HCT116 (cell line): ENCODE data around the gene PDE6H. TPM values are rescaled to one million over a fixed set of nuclear protein-coding genes. Genes with fewer than 3 reads are reported as not detected.

ENCODE experiments used
- ATAC-seq: fragments of 200-7000 bp; cut with Tn5 transposase; 2 replicates; pipeline ENCODE4 v1.9.1; 2020; ENCODE audit warnings: mild to moderate bottlenecking, moderate library complexity
- BruUV-seq: library from RNA; stranded (reverse); fragments of 400-500 nt; replicated peaks from 2 replicates; lab custom pipeline; 2021; lab: Mats Ljungman, UMichigan
- CTCF ChIA-PET: fragments of 300-600 bp; sonication (Branson Sonifier 250); formaldehyde crosslinking; loops from one replicate; lab custom pipeline; 2021; ENCODE audit warnings: antibody characterized with exemption; lab: Charles Lee
- POLR2A ChIA-PET: fragments of 300-600, 350-600 bp; sonication (Branson Sonifier 250); formaldehyde crosslinking; loops from one replicate; lab custom pipeline; 2021; ENCODE audit warnings: antibody characterized with exemption; lab: Charles Lee
- RAD21 ChIA-PET, 2 experiments: fragments of 300-600 bp; sonication (Branson Sonifier 250); formaldehyde crosslinking; loops; one replicate each; lab custom pipeline; 2023; ENCODE audit warnings: low total read pairs in 2 of 2; ENCODE audit not compliant: uncharacterized antibody in 2 of 2, unreplicated experiment in 2 of 2, low non-redundant PET in 1 of 2; lab: Charles Lee
- DNase-seq: peaks from one replicate; pipeline ENCODE4 v3.0.0-alpha.2; 2010; ENCODE audit warnings: low read depth, low spot score
- H2AFZ ChIP-seq: fragments of 200-600 bp; shearing (Covaris generic), sonication (generic); 2 replicates; pipeline ENCODE4 v1.6.1; 2017; ENCODE audit warnings: low read depth, mixed run types, mixed read lengths, antibody characterized with exemption, low read length; ENCODE audit not compliant: poor library complexity, severe bottlenecking
- H3K27ac ChIP-seq: 2 replicates; pipeline ENCODE4 v1.5.1; 2012; ENCODE audit warnings: low read depth, low read length
- H3K27me3 ChIP-seq: fragments of 200-600 bp; sonication (generic); 2 replicates; pipeline ENCODE4 v1.6.1; 2016; ENCODE audit warnings: mixed run types, low read length, mixed read lengths; ENCODE audit not compliant: insufficient read depth
- H3K36me3 ChIP-seq, 2 experiments: fragments of 200-500 bp in 1 of 2; fragments of 200-600 bp in 1 of 2; sonication (Bioruptor generic) in 1 of 2; sonication (generic) in 1 of 2; 2 replicates each; pipeline versions ENCODE4 v1.5.1 to v1.6.1; 2014 to 2016; ENCODE audit warnings: low read length in 2 of 2, inconsistent platforms in 1 of 2, mixed read lengths in 1 of 2, mixed run types in 1 of 2; ENCODE audit not compliant: insufficient read depth in 2 of 2, control insufficient read depth in 1 of 2
- H3K4me1 ChIP-seq, 2 experiments: fragments of 200-600 bp in 1 of 2; sonication (generic) in 1 of 2; 2 replicates each; pipeline versions ENCODE4 v1.5.1 to v1.6.1; 2012 to 2017; ENCODE audit warnings: low read length in 2 of 2, inconsistent platforms in 1 of 2, mild to moderate bottlenecking in 1 of 2, mixed read lengths in 1 of 2, mixed run types in 1 of 2, moderate library complexity in 1 of 2; ENCODE audit not compliant: insufficient read depth in 2 of 2, control insufficient read depth in 1 of 2
- H3K4me2 ChIP-seq: fragments of 200-600 bp; sonication (generic); 2 replicates; pipeline ENCODE4 v1.6.1; 2017; ENCODE audit warnings: mixed run types, low read length, mixed read lengths
- H3K4me3 ChIP-seq, 2 experiments: fragments of 200-600 bp in 1 of 2; sonication (generic) in 1 of 2; replicated peaks in 1 of 2; 2 replicates each; pipeline ENCODE4 v1.5.1; 2011 to 2016; ENCODE audit warnings: low read length in 2 of 2, control low read depth in 1 of 2, low read depth in 1 of 2, mild to moderate bottlenecking in 1 of 2, mixed read lengths in 1 of 2, mixed run types in 1 of 2
- H3K79me2 ChIP-seq: fragments of 200-600 bp; sonication (generic); 2 replicates; pipeline ENCODE4 v1.6.1; 2017; ENCODE audit warnings: mild to moderate bottlenecking, mixed run types, low read length, moderate library complexity, mixed read lengths; ENCODE audit not compliant: insufficient read depth
- H3K9ac ChIP-seq: fragments of 200-600 bp; sonication (generic); 2 replicates; pipeline ENCODE4 v1.6.1; 2016; ENCODE audit warnings: low read length, mixed read lengths
- H3K9me2 ChIP-seq: fragments of 200-600 bp; sonication (generic), shearing (Covaris generic); 2 replicates; pipeline ENCODE4 v1.6.1; 2017; ENCODE audit warnings: mixed run types, mild to moderate bottlenecking, moderate library complexity; ENCODE audit not compliant: insufficient read depth
- H3K9me3 ChIP-seq, 2 experiments: fragments of 200-500 bp in 1 of 2; fragments of 200-600 bp in 1 of 2; sonication (Bioruptor generic) in 1 of 2; sonication (generic) in 1 of 2; 2 replicates each; pipeline ENCODE4 v1.6.1; 2014 to 2017; ENCODE audit warnings: low read length in 2 of 2, mixed read lengths in 2 of 2, inconsistent platforms in 1 of 2, low read depth in 1 of 2, mild to moderate bottlenecking in 1 of 2, mixed run types in 1 of 2, moderate library complexity in 1 of 2; ENCODE audit not compliant: control insufficient read depth in 1 of 2, insufficient read depth in 1 of 2
- H4K20me1 ChIP-seq: fragments of 200-600 bp; sonication (generic), shearing (Covaris generic); 2 replicates; pipeline ENCODE4 v1.6.1; 2017; ENCODE audit warnings: mixed run types, mild to moderate bottlenecking, moderate library complexity; ENCODE audit not compliant: insufficient read depth
- ATF3 ChIP-seq: IDR thresholded peaks from 2 replicates; pipeline ENCODE4 v1.6.1; 2012
- CBX3 ChIP-seq: IDR thresholded peaks from 2 replicates; pipeline ENCODE4 v1.6.1; 2012; ENCODE audit warnings: low read depth
- CTCF ChIP-seq, 3 experiments: fragments of 200-600 bp in 1 of 3; sonication (generic) in 1 of 3; IDR thresholded peaks in 2 of 3; conservative IDR thresholded peaks in 1 of 3; 2 replicates each; pipeline ENCODE4 v1.5.1; 2012 to 2017; ENCODE audit warnings: low read depth in 2 of 3, low read length in 2 of 3, antibody characterized with exemption in 1 of 3, borderline replicate concordance in 1 of 3, control low read depth in 1 of 3, mild to moderate bottlenecking in 1 of 3, mixed read lengths in 1 of 3, mixed run types in 1 of 3, moderate library complexity in 1 of 3; ENCODE audit not compliant: insufficient read depth in 1 of 3
- EGR1 ChIP-seq: IDR thresholded peaks from 2 replicates; pipeline ENCODE4 v1.6.1; 2012; ENCODE audit warnings: low read depth
- EZH2 ChIP-seq: fragments of 200-600 bp; sonication (generic); IDR thresholded peaks from 2 replicates; pipeline ENCODE4 v1.6.1; 2017; ENCODE audit warnings: antibody characterized with exemption, mixed run types
- EZH2phosphoT487 ChIP-seq: fragments of 200-600 bp; IDR thresholded peaks from 2 replicates; pipeline ENCODE4 v1.6.1; 2018; ENCODE audit warnings: antibody characterized with exemption, borderline replicate concordance
- FOSL1 ChIP-seq: IDR thresholded peaks from 2 replicates; pipeline ENCODE4 v1.6.1; 2012; ENCODE audit warnings: low read depth
- JUND ChIP-seq: IDR thresholded peaks from 2 replicates; pipeline ENCODE4 v1.6.1; 2012
- POLR2AphosphoS5 ChIP-seq: IDR thresholded peaks from 2 replicates; pipeline ENCODE4 v1.6.1; 2011; ENCODE audit warnings: mild to moderate bottlenecking, low read depth, low read length, moderate library complexity
- RAD21 ChIP-seq: IDR thresholded peaks from 2 replicates; pipeline ENCODE4 v1.6.1; 2012; ENCODE audit warnings: low read depth, mild to moderate bottlenecking
- REST ChIP-seq: IDR thresholded peaks from 2 replicates; pipeline ENCODE4 v1.6.1; 2012; ENCODE audit warnings: low read depth
- SIN3A ChIP-seq: IDR thresholded peaks from 2 replicates; pipeline ENCODE4 v1.6.1; 2012; ENCODE audit warnings: low read depth
- SP1 ChIP-seq: IDR thresholded peaks from 2 replicates; pipeline ENCODE4 v1.6.1; 2012; ENCODE audit warnings: low read depth
- TCF7L2 ChIP-seq: IDR thresholded peaks from 2 replicates; pipeline ENCODE4 v1.7.0; 2011; ENCODE audit warnings: borderline replicate concordance, inconsistent platforms; ENCODE audit not compliant: insufficient read depth, insufficient read length; ENCODE audit errors: extremely low read depth
- YY1 ChIP-seq: IDR thresholded peaks from 2 replicates; pipeline ENCODE4 v1.6.1; 2011; ENCODE audit warnings: low read length, low read depth, moderate library complexity, mild to moderate bottlenecking; ENCODE audit not compliant: insufficient replicate concordance; ENCODE audit errors: extremely low read depth
- ZFX ChIP-seq: fragments of 450-650 bp; IDR thresholded peaks from 2 replicates; pipeline ENCODE4 v1.6.1; 2017
- ZNF274 ChIP-seq: fragments of 200-500 bp; sonication (Bioruptor generic); IDR thresholded peaks from 2 replicates; pipeline ENCODE4 v1.6.1; 2014; ENCODE audit warnings: mild to moderate bottlenecking, low read depth, low read length, inconsistent platforms
- intact Hi-C: fragments of 100-400 bp; cut with micrococcal nuclease; formaldehyde crosslinking; loops from 2 replicates; pipeline ENCODE4 v1.10.0; 2022
- total RNA-seq: library from RNA; stranded (reverse); gene quantifications from one replicate; pipeline ENCODE4 v1.2.1, GENCODE V29; 2021; ENCODE audit not compliant: unreplicated experiment

PDE6H gene
- total RNA-seq, 1 experiment from 2014 or later = not detected

- no peak overlapping the region for H2AFZ ChIP-seq
- ChIA-PET CTCF (no interaction called here), RAD21 (no interaction called here), POLR2A (no interaction called here)
- no peak overlapping the region for H3K27ac ChIP-seq
- no peaks in the 10 kb centered on the region for H3K36me3 ChIP-seq
- BruUV-seq = no TSS peak
- H3K27me3 ChIP-seq = no peaks in the 10 kb centered on the region
- H3K9ac ChIP-seq = no peak overlapping the region
- DNase-seq (no peak), ATAC-seq (no peak)
- intact Hi-C loops = no loop called here
- no peaks in the 10 kb centered on the region for H4K20me1 ChIP-seq
- no peaks in the 10 kb centered on the region for H3K9me3 ChIP-seq
- no peaks in the 10 kb centered on the region for H3K4me1 ChIP-seq
- H3K4me3 ChIP-seq = no peak overlapping the region
- no peak overlapping the region for H3K4me2 ChIP-seq
- H3K9me2 ChIP-seq = no peaks in the 10 kb centered on the region
- no peaks in the 10 kb centered on the region for H3K79me2 ChIP-seq
- TF ChIP-seq EZH2phosphoT487 (no peak), SIN3A (no peak)
These were observed 9.7 kb downstream of the PDE6H start for GRCh38 chr12:14982562-14982961.

- no peaks in the 10 kb centered on the region for H3K4me1 ChIP-seq
- no peak for DNase-seq
- H3K9ac ChIP-seq = no peak overlapping the region
- H3K9me2 ChIP-seq = no peaks in the 10 kb centered on the region
- no peak overlapping the region for H3K4me3 ChIP-seq
- ChIA-PET RAD21 (no interaction called here), POLR2A (no interaction called here), CTCF (interaction anchor here (1.0 kb wide), 1 partner anchor 13 kb away, joined by 3 read pairs; no protein-coding TSS in a partner anchor)
- TF ChIP-seq CBX3 (no peak), REST (no peak), ATF3 (no peak), EZH2phosphoT487 (no peak), EGR1 (no peak), POLR2AphosphoS5 (no peak), JUND (no peak), FOSL1 (no peak), SP1 (no peak), TCF7L2 (no peak), ZFX (no peak), CTCF (IDR thresholded peaks at IDR 0.05 in 2 of 3, conservative IDR thresholded peaks at IDR 0.05 in 1 of 3; ENCODE audit: borderline replicate concordance in 1 of 3, insufficient read depth in 1 of 3, low read depth in 2 of 3, low read length in 2 of 3) (no peak), RAD21 (no peak), EZH2 (no peak), ZNF274 (no peak), YY1 (no peak)
- no peaks in the 10 kb centered on the region for H4K20me1 ChIP-seq
- H3K79me2 ChIP-seq = no peaks in the 10 kb centered on the region
- no peak overlapping the region for H3K4me2 ChIP-seq
- no peaks in the 10 kb centered on the region for H3K27me3 ChIP-seq
- no peaks in the 10 kb centered on the region for H3K36me3 ChIP-seq
- no peak overlapping the region for H2AFZ ChIP-seq
- ATAC-seq = no peak
- no peaks in the 10 kb centered on the region for H3K9me3 ChIP-seq
- intact Hi-C loops = no loop called here
- no TSS peak for BruUV-seq
- H3K27ac ChIP-seq = no peak overlapping the region
These were observed 10.1 kb downstream of the PDE6H start for GRCh38 chr12:14982991-14983390.
